Measurements from ENCODE around the gene RETREG2.

RETREG2 gene

DNA sequence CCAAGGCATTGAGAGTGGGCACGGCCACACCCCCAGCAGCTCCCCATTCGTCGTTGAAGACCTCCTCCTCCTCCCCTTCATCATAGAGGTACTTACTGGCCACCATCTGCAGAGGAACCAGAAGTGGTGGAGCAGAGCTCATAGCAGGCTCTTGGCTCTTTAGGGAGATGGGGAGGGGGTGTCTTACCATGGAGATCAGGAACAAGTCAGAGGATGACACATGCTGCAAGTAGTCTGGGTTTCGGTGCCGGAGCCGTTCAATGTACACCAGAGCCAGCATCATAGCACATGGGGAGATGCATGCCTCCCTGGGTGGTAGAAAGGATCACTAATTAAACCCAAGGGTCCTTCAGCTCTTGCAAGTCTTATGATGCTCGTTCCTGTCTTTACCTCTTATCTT lies 3.3 kb upstream of the RETREG2 start:
- DNase-seq (ENCODE audit: low read depth): no peak
- TF ChIP-seq, protein P1, sequence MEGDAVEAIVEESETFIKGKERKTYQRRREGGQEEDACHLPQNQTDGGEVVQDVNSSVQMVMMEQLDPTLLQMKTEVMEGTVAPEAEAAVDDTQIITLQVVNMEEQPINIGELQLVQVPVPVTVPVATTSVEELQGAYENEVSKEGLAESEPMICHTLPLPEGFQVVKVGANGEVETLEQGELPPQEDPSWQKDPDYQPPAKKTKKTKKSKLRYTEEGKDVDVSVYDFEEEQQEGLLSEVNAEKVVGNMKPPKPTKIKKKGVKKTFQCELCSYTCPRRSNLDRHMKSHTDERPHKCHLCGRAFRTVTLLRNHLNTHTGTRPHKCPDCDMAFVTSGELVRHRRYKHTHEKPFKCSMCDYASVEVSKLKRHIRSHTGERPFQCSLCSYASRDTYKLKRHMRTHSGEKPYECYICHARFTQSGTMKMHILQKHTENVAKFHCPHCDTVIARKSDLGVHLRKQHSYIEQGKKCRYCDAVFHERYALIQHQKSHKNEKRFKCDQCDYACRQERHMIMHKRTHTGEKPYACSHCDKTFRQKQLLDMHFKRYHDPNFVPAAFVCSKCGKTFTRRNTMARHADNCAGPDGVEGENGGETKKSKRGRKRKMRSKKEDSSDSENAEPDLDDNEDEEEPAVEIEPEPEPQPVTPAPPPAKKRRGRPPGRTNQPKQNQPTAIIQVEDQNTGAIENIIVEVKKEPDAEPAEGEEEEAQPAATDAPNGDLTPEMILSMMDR (conservative IDR thresholded peaks at IDR 0.05; ENCODE audit: low read length): no peak
- no peak overlapping the region for H3K4me3 ChIP-seq (ENCODE audit: low read length)

DNA sequence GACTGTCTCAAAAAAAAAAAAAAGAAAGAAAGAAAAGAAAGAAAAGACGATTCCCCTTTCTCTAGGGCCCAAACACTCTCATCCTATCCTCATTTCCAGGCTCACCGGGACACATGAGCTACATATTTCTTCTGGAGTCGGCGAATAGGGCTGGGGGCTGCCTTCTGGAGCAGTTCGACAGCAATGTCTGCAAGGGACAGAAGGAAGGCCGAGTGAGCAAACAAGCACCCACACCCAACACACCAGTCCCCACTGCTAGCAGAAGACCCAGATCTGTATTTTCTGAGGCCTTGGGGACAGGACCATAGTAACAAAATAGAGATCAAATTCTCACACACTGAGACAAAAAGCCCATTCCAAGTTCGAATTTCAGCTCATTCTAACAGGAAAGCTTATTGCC lies 2.6 kb upstream of the RETREG2 start:
- no peak for DNase-seq (ENCODE audit: low read depth)
- peak overlapping the region; percentile 93 for H3K4me3 ChIP-seq (ENCODE audit: low read length)
- TF ChIP-seq, protein P1 (conservative IDR thresholded peaks at IDR 0.05; ENCODE audit: low read length): no peak

DNA sequence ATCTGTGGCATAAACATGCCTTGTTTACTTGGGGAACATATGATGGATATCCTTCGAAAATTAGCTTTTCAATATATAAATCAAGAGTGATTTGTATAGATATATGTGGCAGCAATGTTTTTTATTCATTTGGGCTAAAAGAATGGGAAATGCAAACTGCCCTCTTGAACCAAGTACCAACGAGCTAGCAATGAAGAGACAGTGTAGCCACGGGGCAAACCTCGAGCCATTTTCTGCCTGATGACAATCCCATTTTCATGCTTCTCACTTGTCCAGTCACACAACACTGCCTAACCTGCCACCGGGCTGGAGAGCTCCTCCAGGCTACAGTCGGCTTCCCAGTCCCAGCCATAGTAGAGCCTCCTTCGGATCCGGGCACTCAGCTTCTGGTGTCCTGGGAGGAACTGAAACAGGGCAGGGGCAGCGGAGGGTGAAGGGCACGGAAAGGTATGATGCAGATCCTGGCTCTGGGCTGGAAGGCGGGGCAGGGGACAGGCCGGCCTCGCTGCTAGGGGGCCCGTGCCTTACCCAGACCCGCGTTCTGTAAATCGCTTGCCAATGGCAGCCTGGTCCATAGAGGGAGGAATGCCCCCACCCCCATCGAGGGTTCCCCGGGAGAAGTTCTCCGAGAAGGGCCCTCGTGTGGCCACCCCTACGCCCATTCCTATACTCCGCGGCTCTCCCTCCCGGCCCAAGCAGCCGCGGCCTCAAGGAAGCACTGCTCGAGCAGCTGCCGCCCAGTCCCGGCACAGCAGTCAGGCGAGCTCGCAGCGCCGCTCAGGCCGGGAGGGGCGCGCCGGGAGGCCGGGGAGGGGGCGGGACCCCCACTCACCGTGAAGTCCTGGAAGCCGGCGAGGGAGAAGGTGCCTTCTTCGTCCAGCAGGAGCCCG lies 1.9 kb upstream of the RETREG2 start:
- TF ChIP-seq, protein P1 (conservative IDR thresholded peaks at IDR 0.05; ENCODE audit: low read length): peak; percentile 17; the same call in 1 of the 2 replicates
- peak; percentile 41 for DNase-seq (ENCODE audit: low read depth)
- peak overlapping the region; percentile 93 for H3K4me3 ChIP-seq (ENCODE audit: low read length)

DNA sequence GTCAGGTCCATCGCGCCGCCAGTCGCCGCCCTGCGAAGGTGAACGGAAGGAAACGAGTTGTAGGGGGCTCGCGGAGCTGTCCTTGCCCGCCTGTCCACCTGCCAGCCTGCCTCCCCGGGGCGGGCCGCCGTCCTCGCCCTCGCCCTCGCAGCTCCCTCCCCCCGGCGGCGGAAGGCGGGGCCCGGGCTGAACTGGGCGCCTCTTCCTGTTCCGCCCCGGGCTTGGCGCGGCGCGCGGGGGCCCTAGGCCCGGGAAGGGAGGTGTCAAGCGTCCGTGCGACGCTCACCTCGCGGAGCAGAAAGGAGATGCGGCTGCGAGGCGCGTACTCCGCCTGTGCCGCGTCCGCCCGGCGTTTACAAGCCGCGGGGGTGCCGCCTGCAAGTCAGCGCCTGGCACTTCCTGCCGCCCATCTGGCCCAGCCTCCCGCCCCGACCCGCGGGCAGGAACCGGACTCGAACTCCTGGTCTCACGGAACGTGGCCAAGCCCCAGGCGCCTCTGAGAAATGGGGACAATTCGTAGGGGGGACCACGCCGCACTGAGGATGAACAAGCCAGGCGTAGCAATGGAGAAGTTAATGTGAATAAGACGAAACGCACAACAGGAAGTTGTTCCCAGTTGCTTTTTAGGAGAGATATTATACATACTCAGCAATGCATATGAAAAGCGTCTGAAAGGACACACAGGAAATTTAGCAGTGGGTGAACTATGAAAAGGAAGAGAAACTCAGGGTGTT lies 1.1 kb upstream of the RETREG2 start, which contains the start of gene CNPPD1:
Gene CNPPD1 (minus strand): TSS at position 108 of the 734 bp plus-strand sequence. CDS start 97 bp downstream, at position 11.
- TF ChIP-seq, protein P1 (conservative IDR thresholded peaks at IDR 0.05; ENCODE audit: low read length): no peak
- peak within 1 kb of the TSS; percentile 93 for H3K4me3 ChIP-seq (ENCODE audit: low read length)
- peak; percentile 83 for DNase-seq (ENCODE audit: low read depth)

DNA sequence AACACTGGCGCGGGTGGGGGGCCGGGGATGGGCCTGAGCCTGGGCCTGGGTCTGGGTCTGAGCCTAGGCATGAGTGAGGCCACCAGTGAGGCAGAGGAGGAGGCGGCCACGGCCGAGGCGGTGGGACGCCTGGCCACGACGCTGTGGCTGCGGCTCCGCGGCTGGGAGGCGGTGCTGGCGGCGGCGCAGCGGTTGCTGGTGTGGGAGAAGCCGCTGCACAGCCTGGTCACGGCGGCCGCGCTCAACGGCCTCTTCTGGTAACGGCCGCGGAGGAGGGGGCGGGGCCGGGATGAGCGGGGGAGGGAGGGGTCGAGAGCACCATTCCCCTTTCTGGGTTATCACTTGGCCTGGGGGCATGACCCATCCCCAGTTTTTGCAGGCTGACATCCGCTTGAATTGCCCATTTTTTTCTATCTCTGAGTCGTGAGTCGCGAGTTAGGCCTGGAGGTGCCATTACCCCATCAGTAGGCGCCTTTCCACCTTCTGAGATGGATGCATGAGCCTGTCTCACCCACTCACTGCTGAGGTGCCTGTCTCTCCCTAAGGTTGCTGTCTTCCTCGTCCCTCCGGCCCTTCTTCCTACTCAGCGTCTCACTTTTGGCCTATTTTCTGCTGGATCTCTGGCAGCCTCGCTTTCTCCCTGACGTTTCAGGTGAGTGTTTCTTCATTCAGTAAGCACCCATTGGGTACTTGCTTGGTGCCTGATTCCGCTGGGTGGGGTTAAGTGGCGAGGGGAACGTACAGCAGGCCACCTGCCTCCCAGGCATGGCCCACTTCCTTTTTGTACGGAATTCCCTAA lies 501 bp downstream of the RETREG2 start:
- peak; percentile 28 for DNase-seq (ENCODE audit: low read depth)
- H3K4me3 ChIP-seq (ENCODE audit: low read length): peak overlapping the region; percentile 93
- TF ChIP-seq, protein P1 (conservative IDR thresholded peaks at IDR 0.05; ENCODE audit: low read length): no peak

DNA sequence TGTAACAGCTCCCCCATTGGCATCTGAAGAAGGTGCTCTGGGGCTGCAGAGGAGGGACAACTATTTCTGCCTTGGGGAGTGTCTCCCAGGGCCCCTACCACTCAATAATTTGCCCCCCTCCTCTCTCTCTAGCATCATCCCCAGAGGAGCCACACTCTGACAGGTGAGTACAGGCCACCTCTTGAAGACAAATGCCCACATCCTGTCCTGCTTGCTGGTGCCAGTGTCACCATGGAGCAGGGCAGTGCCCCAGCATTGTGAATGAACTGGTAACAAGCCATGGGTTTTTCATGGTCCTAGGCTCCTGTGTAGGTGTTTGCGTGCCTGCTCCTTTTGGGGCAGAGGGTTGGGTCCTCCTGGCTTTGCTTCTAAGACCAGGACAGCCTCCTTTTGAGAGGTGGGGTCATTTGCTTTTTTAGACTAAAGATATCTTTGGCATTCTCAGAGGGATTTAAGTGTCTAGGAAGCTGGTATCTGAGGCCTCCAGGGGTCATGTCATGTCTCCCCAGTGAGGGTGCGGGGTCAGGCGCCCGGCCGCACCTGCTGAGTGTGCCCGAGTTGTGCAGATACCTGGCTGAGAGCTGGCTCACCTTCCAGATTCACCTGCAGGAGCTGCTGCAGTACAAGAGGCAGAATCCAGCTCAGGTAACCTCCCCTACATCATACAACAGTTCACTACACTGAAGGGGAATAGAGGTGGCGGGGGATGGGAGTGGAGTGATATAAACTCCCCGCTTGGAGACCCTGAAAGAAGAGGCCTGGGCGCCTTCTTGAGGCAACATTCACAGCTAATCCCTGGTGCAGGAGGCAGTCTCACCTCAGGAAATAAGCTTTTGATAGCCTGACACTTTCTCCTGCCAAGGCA lies 1.8 kb downstream of the RETREG2 start:
- TF ChIP-seq, protein P1 (conservative IDR thresholded peaks at IDR 0.05; ENCODE audit: low read length): no peak
- no peak for DNase-seq (ENCODE audit: low read depth)
- peak overlapping the region; percentile 93 for H3K4me3 ChIP-seq (ENCODE audit: low read length)

All from AG10803 (cell line).